GM21825 (cell line): Measurements from ENCODE around the gene LYPD6B.
"Not testable (repeated sequence)": the region's sequence is repeated elsewhere in the genome, so short reads cannot be mapped to it uniquely, and the experiment has no call there.

Source experiments
- ATAC-seq: cut with Tn5 transposase; IDR thresholded peaks from one replicate; pipeline ENCODE4 v1.9.1; 2021; ENCODE audit warnings: mild to moderate bottlenecking, moderate library complexity; ENCODE audit not compliant: unreplicated experiment

The LYPD6B gene

DNA sequence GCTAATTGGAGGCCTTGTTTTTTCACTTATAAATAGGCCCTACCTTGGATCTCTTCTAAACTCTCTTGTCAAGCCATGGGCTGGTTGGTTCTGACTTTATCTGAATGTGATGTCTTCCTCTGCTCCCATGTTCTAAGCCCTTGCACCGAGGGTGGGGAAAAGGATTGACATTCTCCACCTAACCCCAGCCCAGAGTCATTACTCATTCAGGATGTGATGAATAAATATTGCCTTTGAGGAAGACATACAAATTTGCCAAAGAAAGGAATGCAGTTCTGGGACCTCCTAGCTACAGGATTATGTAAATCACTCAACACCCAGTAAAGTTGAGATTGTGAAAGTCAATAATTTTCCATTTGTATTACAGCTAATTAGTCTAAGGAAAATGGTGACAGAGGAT is 149.8 kb downstream of the LYPD6B start:
- no peak for ATAC-seq

DNA sequence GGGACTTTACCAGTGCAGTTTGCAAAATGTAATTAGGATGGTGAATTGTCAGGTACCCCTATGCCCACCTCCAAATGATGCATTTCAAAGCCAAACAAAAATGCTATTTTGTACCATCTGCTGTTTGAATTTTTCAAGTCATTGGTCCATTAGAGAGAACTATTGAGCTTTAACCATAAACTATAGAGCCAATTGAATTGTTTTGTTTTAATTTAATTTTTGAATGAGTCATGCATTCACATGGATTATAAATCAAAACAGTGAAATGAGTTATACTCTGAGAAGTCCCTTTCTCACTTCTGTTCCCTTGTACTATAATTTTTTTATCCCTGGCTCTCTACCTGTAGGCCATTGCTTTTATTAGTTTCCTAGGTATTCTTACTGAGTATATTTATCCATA is 151.3 kb downstream of the LYPD6B start:
- ATAC-seq, result no peak

DNA sequence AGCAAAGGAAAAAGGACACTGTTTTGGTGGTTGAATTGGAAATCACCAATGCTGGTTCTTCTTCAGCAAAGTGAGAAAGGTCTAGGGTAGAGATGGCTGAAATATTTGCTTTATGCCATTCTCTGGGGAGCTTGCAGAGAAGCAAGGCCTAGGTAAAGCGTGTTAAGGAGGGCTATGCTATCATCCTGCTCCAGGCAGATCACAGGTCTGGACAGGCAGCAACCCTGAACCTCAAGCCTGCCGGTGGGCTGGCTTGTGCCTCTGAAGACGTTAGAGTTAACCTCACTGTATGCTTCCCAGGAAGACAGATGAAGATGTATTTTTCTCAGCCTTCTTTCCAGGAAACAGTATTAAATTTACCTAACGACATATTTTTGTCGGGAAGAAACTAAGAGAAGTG is 153.4 kb downstream of the LYPD6B start:
- no peak for ATAC-seq

DNA sequence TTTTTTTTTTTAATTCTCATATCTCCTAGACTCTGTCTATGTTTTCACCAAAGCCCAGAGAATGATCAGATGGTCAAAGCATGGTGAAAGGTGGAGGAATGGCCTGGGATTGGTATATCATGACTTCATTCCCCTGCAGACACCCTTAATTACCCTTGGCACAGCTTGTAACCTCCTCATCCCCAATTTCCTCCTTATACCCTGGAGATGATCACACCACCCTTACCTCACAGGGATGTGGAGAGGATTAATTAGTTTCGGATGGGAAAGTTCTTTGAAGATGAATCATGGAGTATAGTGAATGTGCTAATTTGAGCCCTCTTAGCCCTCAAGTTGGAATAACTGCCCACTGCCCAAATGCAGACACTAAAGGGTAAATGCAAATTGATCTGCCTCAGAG is 153.9 kb downstream of the LYPD6B start:
- ATAC-seq, result no peak

GRCh38 chr2:149200109-149200520 is 161.6 kb downstream of the LYPD6B start:
- no peak for ATAC-seq

GRCh38 chr2:149204686-149205085 is 166.2 kb downstream of the LYPD6B start:
- ATAC-seq, result no peak

- ATAC-seq, result no peak
Observed at GRCh38 chr2:149205143-149205542, 166.6 kb downstream of the LYPD6B start.

DNA sequence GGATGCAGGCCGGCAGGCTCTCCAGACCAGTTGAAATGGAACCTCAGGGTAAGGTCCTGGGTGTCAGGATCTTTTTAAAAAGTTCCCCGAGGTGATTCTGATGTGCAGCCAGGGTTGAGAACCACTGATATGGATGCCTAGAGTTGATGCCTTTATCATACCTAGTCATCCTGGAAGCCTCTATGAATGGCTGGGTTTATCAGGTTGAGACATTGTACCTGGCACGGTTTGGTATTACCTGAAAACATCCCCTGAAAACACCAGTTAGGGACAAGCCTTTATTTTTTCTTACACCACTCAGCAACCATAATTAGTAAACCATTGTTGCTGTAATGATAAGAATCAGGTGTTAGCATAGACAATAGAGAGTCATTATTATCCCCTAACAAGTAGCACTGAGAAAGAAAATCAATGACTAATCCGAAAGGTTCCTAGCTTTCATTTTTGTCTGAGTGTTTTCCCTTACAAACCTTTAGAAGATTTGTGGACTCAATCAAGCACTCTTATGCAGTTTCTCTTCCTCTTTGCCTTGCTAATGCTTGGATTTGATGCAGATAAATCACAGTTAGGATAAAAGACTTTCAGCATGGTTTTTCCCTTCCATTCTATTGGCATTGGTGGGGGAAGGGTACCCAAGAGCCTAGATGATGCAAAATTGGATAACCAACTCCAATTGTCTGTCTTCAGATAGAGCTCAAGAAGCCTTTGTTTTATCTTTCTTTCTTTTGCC is 175.4 kb downstream of the LYPD6B start:
- no peak for ATAC-seq

GRCh38 chr2:149218497-149218896 is 180.0 kb downstream of the LYPD6B start:
- no peak for ATAC-seq

DNA sequence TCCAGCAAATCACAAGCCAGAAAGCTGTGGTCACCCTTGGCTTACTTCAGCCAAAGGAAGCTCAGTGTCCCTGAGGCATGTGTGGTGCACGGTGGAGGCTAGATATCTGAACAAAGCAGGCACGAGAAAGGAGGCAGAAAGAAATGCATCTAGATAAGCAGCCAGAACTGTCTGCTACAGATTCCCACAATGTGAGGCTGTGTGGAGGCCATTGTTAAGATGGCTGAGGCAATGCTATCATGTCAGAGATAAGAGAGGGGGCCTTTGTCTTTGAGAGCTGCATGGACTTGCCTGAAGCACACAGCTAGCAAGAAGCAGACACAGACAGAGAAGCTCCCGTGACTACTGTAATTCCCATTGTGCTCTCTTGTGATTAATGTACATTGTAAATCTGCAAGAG is 181.4 kb downstream of the LYPD6B start:
- no peak for ATAC-seq

- ATAC-seq, result no peak
Observed at GRCh38 chr2:149221002-149221401, 182.5 kb downstream of the LYPD6B start.

GRCh38 chr2:149221898-149222297 is 183.4 kb downstream of the LYPD6B start:
- ATAC-seq, result no peak

- ATAC-seq, result no peak
Observed at GRCh38 chr2:149223472-149224095, 185.1 kb downstream of the LYPD6B start.

DNA sequence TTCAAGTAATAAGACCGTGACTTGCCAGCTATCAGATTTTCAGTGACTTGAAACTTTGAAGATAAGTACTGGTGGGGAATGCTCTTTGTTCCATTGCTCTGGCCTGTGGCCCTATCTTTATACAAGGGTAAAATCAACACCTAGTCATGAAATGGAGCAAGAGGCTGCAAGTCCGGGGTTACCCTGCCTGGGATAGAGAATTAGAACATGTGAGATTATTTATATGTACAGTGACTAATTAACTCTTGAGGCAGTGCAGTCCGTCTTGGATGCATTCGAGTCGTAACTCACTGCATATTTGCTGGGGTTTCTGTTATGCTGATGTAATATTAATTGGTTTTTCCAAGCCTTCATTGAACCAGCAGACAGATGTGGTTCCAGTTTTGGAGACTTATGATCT is 186.0 kb downstream of the LYPD6B start:
- no peak for ATAC-seq

- ATAC-seq, result no peak
Observed at GRCh38 chr2:149225446-149225845, 186.9 kb downstream of the LYPD6B start.

GRCh38 chr2:149226790-149227189 is 188.3 kb downstream of the LYPD6B start:
- no peak for ATAC-seq

DNA sequence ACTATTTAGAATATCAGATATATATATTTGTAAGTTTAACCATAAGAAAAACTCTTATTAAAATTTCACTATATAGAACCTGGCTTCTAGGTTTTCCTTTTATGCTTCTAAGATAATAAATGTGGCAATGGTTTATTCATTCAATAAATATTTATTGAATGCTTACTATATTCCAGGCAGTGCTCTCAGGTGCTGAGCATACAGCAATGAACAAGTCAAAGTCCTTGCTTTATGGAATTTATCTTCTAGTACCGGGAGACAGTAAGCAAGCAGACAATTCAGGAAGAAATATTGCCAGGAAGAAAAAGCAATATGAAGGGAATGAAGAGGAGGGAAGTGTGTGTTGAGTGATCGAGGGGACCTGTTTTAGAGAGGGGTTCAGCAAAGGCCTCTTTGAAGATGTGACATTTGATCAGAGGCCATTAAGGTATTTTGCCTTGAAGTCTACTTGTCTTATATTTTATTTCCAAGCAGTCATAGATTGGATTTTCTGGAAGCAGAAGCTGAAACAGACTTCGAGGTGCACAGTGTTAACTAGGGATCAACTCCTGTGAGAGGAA is 197.4 kb downstream of the LYPD6B start:
- no peak for ATAC-seq

DNA sequence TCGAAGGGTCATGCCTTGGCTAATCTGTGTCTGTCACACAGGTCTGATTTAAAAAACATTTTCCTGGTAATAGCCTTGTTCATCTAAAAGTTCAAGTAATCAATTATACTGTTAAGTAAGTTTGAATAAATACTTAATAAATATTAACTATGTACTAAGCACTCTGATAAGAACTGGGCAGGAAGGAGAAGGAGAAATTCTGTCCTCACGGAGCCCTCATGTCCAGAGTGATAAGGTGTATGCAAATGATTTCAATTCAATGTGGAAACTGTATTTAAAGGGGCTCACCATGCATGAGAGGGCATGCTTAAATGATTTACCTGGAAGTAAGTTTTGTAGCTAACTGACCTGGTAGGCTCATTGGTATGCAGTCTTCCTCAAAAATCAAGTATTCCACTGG is 197.9 kb downstream of the LYPD6B start:
- no peak for ATAC-seq

DNA sequence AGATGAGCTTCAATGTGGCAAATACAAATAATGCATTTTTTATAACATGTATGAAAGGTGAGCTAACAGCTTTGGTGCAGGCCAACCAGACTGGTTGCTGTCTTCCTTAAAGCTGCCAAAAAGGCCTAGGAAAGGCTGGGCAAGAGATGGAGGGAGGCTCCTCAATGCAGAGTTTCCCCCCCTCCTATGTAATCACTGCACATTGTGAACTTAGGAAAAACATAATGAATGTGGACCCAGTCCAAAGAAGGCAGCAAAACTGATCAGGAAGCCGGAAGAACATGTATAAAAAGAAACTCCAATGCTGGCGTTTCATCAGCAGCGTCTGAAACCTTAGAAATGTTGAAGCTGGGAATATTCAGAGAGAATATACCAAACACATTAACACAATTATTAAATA is 207.7 kb downstream of the LYPD6B start:
- no peak for ATAC-seq

DNA sequence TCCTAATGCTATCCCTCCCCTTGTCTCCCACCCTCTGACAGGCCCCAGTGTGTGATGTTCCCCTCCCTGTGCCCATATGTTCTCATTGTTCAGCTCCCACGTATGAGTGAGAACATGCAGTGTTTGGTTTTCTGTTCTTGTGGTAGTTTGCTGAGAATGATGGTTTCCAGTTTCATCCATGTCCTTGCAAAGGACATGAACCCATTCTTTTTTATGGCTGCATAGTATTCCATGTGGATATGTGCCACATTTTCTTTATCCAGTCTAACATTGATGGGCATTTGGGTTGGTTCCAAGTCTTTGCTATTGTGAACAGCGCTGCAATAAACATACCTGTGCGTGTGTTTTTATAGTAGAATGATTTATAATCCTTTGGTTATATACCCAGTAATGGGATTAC is 212.9 kb downstream of the LYPD6B start:
- ATAC-seq, result not testable (repeated sequence)

DNA sequence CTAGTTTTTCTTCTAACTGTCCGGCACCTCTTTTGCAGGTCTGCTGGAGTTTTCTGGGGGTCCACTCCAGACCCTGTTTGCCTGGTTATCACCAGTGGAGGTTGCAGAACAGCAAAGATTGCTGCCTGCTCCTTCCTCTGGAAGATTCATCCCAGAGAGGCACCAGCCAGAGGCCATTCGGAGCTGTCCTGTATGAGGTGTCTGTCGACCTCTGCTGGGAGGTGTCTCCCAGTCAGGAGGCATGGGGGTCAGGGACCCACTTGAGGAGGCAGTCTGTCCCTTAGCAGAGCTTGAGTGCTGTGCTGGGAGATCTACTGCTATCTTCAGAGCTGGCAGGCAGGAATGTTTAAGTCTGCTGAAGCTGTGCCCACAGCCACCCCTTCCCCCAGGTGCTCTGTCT is 218.4 kb downstream of the LYPD6B start:
- not testable (repeated sequence) for ATAC-seq

DNA sequence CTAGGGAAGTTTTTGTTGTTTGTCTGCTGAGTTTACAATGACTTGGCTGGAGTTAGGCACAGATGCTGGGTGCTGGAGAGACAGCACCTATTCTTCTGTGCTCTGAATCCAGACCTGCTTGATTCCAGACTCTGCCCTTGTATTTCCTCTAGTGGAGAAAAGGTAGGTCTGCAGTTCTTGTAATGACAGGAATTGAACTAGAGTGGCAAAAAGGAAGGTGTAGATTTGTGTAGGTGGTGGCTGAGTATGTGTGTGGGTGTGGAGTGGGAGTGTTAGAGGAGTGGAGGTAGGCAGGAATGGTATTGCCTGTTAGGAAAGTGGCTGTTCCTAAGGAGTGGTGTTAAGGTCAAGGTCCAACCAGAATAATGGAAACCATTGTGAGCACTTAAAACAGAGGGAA is 220.0 kb downstream of the LYPD6B start:
- ATAC-seq, result no peak
